GM18498 (cell line): ENCODE measurements around the gene SUFU.

Experiments used
- ATAC-seq: cut with Tn5 transposase; IDR thresholded peaks from one replicate; pipeline ENCODE4 v1.9.1; 2021; ENCODE audit warnings: mild to moderate bottlenecking, moderate library complexity; ENCODE audit not compliant: unreplicated experiment

Gene SUFU

DNA sequence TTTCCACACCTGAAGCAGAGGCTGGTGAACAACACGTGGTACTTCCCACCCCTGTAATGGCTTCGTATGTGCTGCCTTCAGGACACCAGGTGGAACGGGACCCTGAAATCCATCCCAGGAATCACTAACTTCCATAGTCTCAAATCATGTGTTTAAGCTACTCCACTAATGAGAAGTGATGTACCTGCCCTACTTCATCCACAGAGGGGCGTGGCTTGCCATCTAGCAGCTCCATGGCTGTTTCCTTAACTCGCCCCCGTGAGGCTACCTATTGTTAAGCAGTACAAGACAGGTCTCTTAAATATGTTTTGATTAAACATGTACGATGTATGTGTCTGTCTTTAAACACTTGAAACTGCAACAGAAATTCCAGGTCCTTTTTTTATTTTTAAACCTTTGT is 178.6 kb downstream of the SUFU start:
- ATAC-seq: no peak

- ATAC-seq: no peak
Measured at GRCh38 chr10:102682981-102683380, 179.2 kb downstream of the SUFU start.
